Measurements from ENCODE around the gene MLLT10.

DNA sequence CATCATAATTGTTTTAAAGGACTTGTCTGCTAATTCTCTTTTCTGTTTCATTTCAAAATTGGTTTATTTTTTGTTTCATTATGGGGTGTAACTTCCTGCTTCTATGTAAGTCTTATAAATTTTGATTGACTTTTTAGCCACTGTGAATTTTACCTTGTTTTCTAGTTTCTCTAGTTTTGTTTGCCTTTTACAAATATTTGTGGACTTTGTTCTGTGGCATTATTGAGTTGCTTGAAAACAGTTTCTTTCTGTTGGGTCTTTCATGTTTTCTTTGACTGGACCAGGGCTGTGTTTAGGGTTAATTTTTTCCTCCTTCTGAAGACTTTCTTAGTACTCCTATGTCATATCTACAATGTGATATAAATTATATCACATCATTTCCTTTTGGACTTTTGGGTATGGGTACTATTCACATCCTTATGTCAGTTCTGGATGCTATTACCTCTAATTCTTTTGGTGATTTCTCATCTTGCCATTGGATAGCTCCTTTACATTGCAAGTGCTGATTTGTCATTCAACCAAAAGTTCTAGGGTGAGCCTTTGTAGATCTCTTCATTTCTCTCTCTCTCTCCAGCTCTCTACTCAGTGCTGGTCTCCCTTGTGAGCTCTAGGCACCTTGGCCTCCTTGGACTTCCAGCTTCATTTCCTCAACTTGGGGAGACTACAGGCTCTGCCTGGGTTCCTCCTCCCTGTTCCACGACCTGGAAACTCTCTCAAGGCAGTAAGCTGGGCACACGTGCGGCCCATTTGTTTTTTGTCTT, 36.9 kb downstream of the MLLT10 start:
- TF ChIP-seq, protein P1, sequence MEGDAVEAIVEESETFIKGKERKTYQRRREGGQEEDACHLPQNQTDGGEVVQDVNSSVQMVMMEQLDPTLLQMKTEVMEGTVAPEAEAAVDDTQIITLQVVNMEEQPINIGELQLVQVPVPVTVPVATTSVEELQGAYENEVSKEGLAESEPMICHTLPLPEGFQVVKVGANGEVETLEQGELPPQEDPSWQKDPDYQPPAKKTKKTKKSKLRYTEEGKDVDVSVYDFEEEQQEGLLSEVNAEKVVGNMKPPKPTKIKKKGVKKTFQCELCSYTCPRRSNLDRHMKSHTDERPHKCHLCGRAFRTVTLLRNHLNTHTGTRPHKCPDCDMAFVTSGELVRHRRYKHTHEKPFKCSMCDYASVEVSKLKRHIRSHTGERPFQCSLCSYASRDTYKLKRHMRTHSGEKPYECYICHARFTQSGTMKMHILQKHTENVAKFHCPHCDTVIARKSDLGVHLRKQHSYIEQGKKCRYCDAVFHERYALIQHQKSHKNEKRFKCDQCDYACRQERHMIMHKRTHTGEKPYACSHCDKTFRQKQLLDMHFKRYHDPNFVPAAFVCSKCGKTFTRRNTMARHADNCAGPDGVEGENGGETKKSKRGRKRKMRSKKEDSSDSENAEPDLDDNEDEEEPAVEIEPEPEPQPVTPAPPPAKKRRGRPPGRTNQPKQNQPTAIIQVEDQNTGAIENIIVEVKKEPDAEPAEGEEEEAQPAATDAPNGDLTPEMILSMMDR (IDR thresholded peaks at IDR 0.05) = no peak
- TF ChIP-seq POLR2A (IDR thresholded peaks at IDR 0.05) = no peak

Measured in lower leg skin (tissue), 3 donors.